Stomach (tissue), 4 donors: ENCODE results near the gene EGFLAM.

ENCODE experiments used
- CTCF ChIP-seq, 7 experiments: fragments of 450-650 bp in 4 of 7; fragments of 200-600 bp in 3 of 7; sonication (generic) in 3 of 7; IDR thresholded peaks; one replicate each; pipeline ENCODE4 v1.5.1; 2016 to 2019; ENCODE audit warnings: antibody characterized with exemption in 7 of 7, control low read depth in 2 of 7, mild to moderate bottlenecking in 1 of 7
- POLR2A ChIP-seq, 4 donors: fragments of 450-650 bp; IDR thresholded peaks; one replicate each; pipeline ENCODE4 v1.6.1; 2016; ENCODE audit warnings: antibody characterized with exemption in 4 of 4, control low read depth in 2 of 4, mild to moderate bottlenecking in 1 of 4, moderate library complexity in 1 of 4
- POLR2AphosphoS5 ChIP-seq, 3 donors: sonication (generic); formaldehyde crosslinking; IDR thresholded peaks; one replicate each; pipeline ENCODE4 v1.6.1; 2016; ENCODE audit warnings: antibody characterized with exemption in 3 of 3

DNA sequence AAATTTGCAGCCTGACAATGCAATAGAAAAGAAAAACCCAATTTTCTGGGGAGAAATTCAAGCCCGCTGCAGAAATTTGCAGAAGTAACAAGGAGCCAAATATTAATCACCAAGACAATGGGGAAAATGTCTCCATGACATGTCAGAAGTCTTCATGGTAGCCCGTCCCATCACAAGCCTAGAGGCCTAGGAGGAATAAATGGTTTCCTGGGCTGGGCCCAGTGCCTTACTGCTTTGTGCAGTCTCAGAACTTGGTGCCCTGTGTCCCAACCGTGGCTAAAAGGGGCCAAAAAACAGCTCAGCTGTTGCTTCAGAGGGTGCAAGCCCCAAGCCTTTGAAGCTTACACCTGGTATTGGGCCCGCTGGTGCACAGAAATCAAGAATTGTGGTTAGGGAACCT lies 23.6 kb upstream of the EGFLAM start:
- TF ChIP-seq CTCF (IDR thresholded peaks at IDR 0.05) (no peak), POLR2A (IDR thresholded peaks at IDR 0.05) (no peak), POLR2AphosphoS5 (IDR thresholded peaks at IDR 0.05) (no peak)
